ENCODE measurements around the gene CAPN10. TPM values are rescaled to one million over a fixed set of nuclear protein-coding genes. Genes with fewer than 3 reads are reported as not detected.
A peak's percentile ranks its signal among the peaks of the same experiment; 100 is the strongest.

The CAPN10 gene
- total RNA-seq, 1 experiment from 2014 or later = 47.4 TPM

DNA sequence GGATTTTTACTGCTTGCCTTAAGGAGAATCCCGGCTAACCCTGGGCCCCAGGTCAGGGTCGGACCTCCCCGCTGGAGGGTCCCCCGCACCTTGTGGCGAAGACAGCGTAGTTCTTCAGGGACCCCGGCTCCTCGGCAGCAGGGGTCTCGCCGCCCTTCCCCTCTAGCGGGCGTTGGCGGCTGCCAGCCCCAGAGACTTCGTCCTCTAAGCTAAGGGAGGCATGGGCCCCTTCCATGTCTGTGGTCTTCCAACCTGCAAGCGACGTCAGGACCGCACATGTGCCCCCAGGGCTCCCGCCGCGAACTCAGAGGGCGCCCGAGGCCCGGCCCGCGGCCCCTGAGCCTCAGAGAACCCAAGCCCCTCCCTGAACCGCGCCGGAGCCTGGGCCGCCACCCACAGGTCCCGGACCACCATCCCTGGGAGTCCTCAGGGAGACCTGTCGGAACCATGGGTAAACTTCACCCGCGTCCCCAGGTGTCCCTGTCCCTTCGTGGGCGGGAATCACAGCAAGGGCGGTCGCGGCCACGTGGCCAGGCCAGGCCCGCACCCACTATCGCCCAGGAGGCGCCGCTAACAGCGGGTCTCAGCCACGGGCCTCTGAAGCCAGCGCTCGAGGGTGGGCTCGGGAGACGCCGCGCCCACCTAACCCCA, 29.3 kb upstream of the CAPN10 start:
- TF ChIP-seq, protein P1, sequence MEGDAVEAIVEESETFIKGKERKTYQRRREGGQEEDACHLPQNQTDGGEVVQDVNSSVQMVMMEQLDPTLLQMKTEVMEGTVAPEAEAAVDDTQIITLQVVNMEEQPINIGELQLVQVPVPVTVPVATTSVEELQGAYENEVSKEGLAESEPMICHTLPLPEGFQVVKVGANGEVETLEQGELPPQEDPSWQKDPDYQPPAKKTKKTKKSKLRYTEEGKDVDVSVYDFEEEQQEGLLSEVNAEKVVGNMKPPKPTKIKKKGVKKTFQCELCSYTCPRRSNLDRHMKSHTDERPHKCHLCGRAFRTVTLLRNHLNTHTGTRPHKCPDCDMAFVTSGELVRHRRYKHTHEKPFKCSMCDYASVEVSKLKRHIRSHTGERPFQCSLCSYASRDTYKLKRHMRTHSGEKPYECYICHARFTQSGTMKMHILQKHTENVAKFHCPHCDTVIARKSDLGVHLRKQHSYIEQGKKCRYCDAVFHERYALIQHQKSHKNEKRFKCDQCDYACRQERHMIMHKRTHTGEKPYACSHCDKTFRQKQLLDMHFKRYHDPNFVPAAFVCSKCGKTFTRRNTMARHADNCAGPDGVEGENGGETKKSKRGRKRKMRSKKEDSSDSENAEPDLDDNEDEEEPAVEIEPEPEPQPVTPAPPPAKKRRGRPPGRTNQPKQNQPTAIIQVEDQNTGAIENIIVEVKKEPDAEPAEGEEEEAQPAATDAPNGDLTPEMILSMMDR (conservative IDR thresholded peaks at IDR 0.05) = no peak; the same call in 2 of the 3 replicates
- H2BK15ac ChIP-seq (ENCODE audit: low read depth, low read length) = no peak overlapping the region
- H3K9ac ChIP-seq (ENCODE audit: extremely low read depth, insufficient read length, low read length) = no peak overlapping the region

More for the DNA sequence above, 29.3 kb upstream of the CAPN10 start:
- no peak overlapping the region for H3K4me2 ChIP-seq (ENCODE audit: insufficient read depth, insufficient read length, low read length)
- no peak overlapping the region for H3T11ph ChIP-seq (ENCODE audit: low read length)
- WGBS (ENCODE audit: extremely low coverage, insufficient read length, low lambda C conversion rate) = no CpG with 5 or more reads among the region's 51 CpGs
- H3K9me3 ChIP-seq (ENCODE audit: control insufficient read depth, low read depth, low read length) = no peaks in the 10 kb centered on the region
- H2BK20ac ChIP-seq (ENCODE audit: low read depth, low read length, poor library complexity, severe bottlenecking) = no peak overlapping the region
- H4K91ac ChIP-seq (ENCODE audit: insufficient read length, low read depth, low read length) = no peak overlapping the region
- no peak overlapping the region for H2BK120ac ChIP-seq (ENCODE audit: low read depth, low read length, poor library complexity, severe bottlenecking)
- H3K23me2 ChIP-seq (ENCODE audit: insufficient read length, low read depth, low read length, poor library complexity, severe bottlenecking) = peaks cover 3% of the 10 kb centered on the region
- peaks cover 20 to 23% of the 10 kb centered on the region in 2 experiments for H3K4me1 Mint-ChIP-seq
- no peak overlapping the region for H3K4ac ChIP-seq (ENCODE audit: low read depth, low read length)
- no peak overlapping the region for H3K23ac ChIP-seq (ENCODE audit: insufficient read length, low read depth, low read length)
- no peak overlapping the region; a peak in 2 of 5 replicates for H3K4me3 Mint-ChIP-seq
- no peak overlapping the region for H3K18ac ChIP-seq (ENCODE audit: insufficient read length, low read depth, low read length)
- no peaks in the 10 kb centered on the region for H3K4me1 ChIP-seq (ENCODE audit: insufficient read depth, low read length)
- no peak overlapping the region for H2BK5ac ChIP-seq (ENCODE audit: insufficient read length, low read length)
- H3K27ac Mint-ChIP-seq = no peak overlapping the region
- no peaks in the 10 kb centered on the region for H3K79me2 ChIP-seq (ENCODE audit: insufficient read depth, low read length)
- H3K9me3 Mint-ChIP-seq = no peaks in the 10 kb centered on the region; a peak in 1 of 5 replicates
- peak; percentile 44 for DNase-seq
- peaks cover 5% of the 10 kb centered on the region; the same call in 1 of the 2 replicates for H3K27me3 ChIP-seq (ENCODE audit: insufficient read depth, low read length)
- H2BK12ac ChIP-seq (ENCODE audit: insufficient read length, low read depth, low read length) = no peak overlapping the region
- no peak overlapping the region for H4K8ac ChIP-seq (replicated peaks; ENCODE audit: insufficient read length, low read depth, low read length)
- no peak overlapping the region for H3K27ac ChIP-seq (ENCODE audit: insufficient read length, low read depth, low read length)
- H3K14ac ChIP-seq (ENCODE audit: insufficient read depth, low read length) = no peak overlapping the region
- H2AFZ ChIP-seq (ENCODE audit: low read length) = no peak overlapping the region
- H3K56ac ChIP-seq (ENCODE audit: insufficient read length, low read depth, low read length) = no peak overlapping the region
- H4K5ac ChIP-seq (ENCODE audit: insufficient read length, low read depth, low read length) = no peak overlapping the region
- peaks cover 21% of the 10 kb centered on the region for H3K27me3 Mint-ChIP-seq (ENCODE audit: low read depth)
- H2AK5ac ChIP-seq (ENCODE audit: insufficient read length, low read length) = no peak overlapping the region
- H3K79me1 ChIP-seq (ENCODE audit: insufficient read depth, low read depth, low read length, poor library complexity, severe bottlenecking) = no peaks in the 10 kb centered on the region
- H3K36me3 Mint-ChIP-seq (ENCODE audit: insufficient read depth in 1 of 3, low read depth in 3 of 3) = peaks cover 2 to 4% (median 4%) of the 10 kb centered on the region in 3 experiments; a peak in 6 of 7 replicates
- no peaks in the 10 kb centered on the region for H4K20me1 ChIP-seq (ENCODE audit: control insufficient read depth, insufficient read depth, insufficient read length)
